Activated naive CD8-positive, alpha-beta T cell treated with anti-CD3 and anti-CD28 coated beads, Interleukin-2, amount 10 ng/mL, durations not matched to agents 7 days and 5 days (primary cell): ENCODE data around the gene CALM1. TPM values are rescaled to one million over a fixed set of nuclear protein-coding genes. Genes with fewer than 3 reads are reported as not detected.

Experiments
- ATAC-seq: fragments of 150-1000 bp; cut with Tn5 transposase; one replicate; pipeline ENCODE4 v1.10.0; 2021; ENCODE audit warnings: low read depth, moderate library complexity
- POLR2A ChIA-PET: fragments of 350-600 bp; sonication (Branson Sonifier 250); formaldehyde crosslinking; loops from one replicate; lab custom pipeline; 2021; ENCODE audit warnings: antibody characterized with exemption; lab: Charles Lee
- DNase-seq: peaks from one replicate; pipeline ENCODE4 v3.0.0; 2021
- H3K27ac Mint-ChIP-seq: one replicate; pipeline ENCODE4 v1.8.0; 2022; ENCODE audit warnings: mild to moderate bottlenecking, mixed read lengths
- H3K27me3 Mint-ChIP-seq: one replicate; pipeline ENCODE4 v1.8.0; 2022; ENCODE audit warnings: mild to moderate bottlenecking, moderate library complexity, mixed read lengths
- H3K36me3 Mint-ChIP-seq: one replicate; pipeline ENCODE4 v1.8.0; 2021; ENCODE audit warnings: mild to moderate bottlenecking, mixed read lengths
- H3K4me1 Mint-ChIP-seq: one replicate; pipeline ENCODE4 v1.8.0; 2021; ENCODE audit warnings: mixed read lengths
- H3K4me3 Mint-ChIP-seq: one replicate; pipeline ENCODE4 v1.8.0; 2022; ENCODE audit warnings: mild to moderate bottlenecking, moderate library complexity, mixed read lengths
- H3K9me3 Mint-ChIP-seq: one replicate; pipeline ENCODE4 v1.8.0; 2021; ENCODE audit warnings: mixed read lengths
- total RNA-seq, 2 experiments: library from RNA; stranded (reverse); gene quantifications; one replicate each; pipeline ENCODE4 v1.2.3, GENCODE V29; 2021

CALM1 gene
- total RNA-seq, 2 experiments from 2014 or later = 682 to 687 TPM

- Mint-ChIP-seq H3K27me3 (no peaks in the 10 kb centered on the region), H3K9me3 (no peaks in the 10 kb centered on the region), H3K27ac (no peak overlapping the region), H3K4me1 (no peaks in the 10 kb centered on the region), H3K4me3 (no peak overlapping the region), H3K36me3 (no peaks in the 10 kb centered on the region)
- ATAC-seq (no peak), DNase-seq (no peak)
- POLR2A ChIA-PET = no interaction called here
These were observed 28.0 kb downstream of the CALM1 start for GRCh38 chr14:90424686-90425372.

- Mint-ChIP-seq H3K27ac (no peak overlapping the region), H3K4me3 (no peak overlapping the region), H3K4me1 (no peaks in the 10 kb centered on the region), H3K36me3 (no peaks in the 10 kb centered on the region), H3K9me3 (no peaks in the 10 kb centered on the region), H3K27me3 (no peaks in the 10 kb centered on the region)
- no peak for DNase-seq
- no peak for ATAC-seq
- POLR2A ChIA-PET = no interaction called here
These were observed 28.6 kb downstream of the CALM1 start for GRCh38 chr14:90425373-90425879.

- no peak for DNase-seq
- POLR2A ChIA-PET = no interaction called here
- no peaks in the 10 kb centered on the region for H3K9me3 Mint-ChIP-seq
- no peak for ATAC-seq
- H3K4me3 Mint-ChIP-seq = no peak overlapping the region
- H3K4me1 Mint-ChIP-seq = no peaks in the 10 kb centered on the region
- no peak overlapping the region for H3K27ac Mint-ChIP-seq
- no peaks in the 10 kb centered on the region for H3K27me3 Mint-ChIP-seq
- H3K36me3 Mint-ChIP-seq = no peaks in the 10 kb centered on the region
These were observed 29.3 kb downstream of the CALM1 start for GRCh38 chr14:90426031-90426540.

- DNase-seq (no peak), ATAC-seq (no peak)
- Mint-ChIP-seq H3K4me3 (no peak overlapping the region), H3K27ac (no peak overlapping the region), H3K36me3 (no peaks in the 10 kb centered on the region), H3K4me1 (no peaks in the 10 kb centered on the region), H3K27me3 (no peaks in the 10 kb centered on the region), H3K9me3 (no peaks in the 10 kb centered on the region)
- POLR2A ChIA-PET = no interaction called here
These were observed 29.8 kb downstream of the CALM1 start for GRCh38 chr14:90426663-90427062.

GRCh38 chr14:90427848-90428426, 31.1 kb downstream of the CALM1 start:
- H3K4me3 Mint-ChIP-seq = no peak overlapping the region
- POLR2A ChIA-PET = no interaction called here
- H3K9me3 Mint-ChIP-seq = no peaks in the 10 kb centered on the region
- ATAC-seq (no peak), DNase-seq (no peak)
- H3K27me3 Mint-ChIP-seq = no peaks in the 10 kb centered on the region
- H3K4me1 Mint-ChIP-seq = no peaks in the 10 kb centered on the region
- no peak overlapping the region for H3K27ac Mint-ChIP-seq
- no peaks in the 10 kb centered on the region for H3K36me3 Mint-ChIP-seq

- Mint-ChIP-seq H3K4me3 (no peak overlapping the region), H3K27me3 (no peaks in the 10 kb centered on the region), H3K27ac (no peak overlapping the region), H3K36me3 (no peaks in the 10 kb centered on the region), H3K4me1 (no peaks in the 10 kb centered on the region), H3K9me3 (no peaks in the 10 kb centered on the region)
- POLR2A ChIA-PET = no interaction called here
- no peak for ATAC-seq
- no peak for DNase-seq
These were observed 31.8 kb downstream of the CALM1 start for GRCh38 chr14:90428676-90429075.

- Mint-ChIP-seq H3K27ac (no peak overlapping the region), H3K4me3 (no peak overlapping the region), H3K36me3 (no peaks in the 10 kb centered on the region), H3K9me3 (no peaks in the 10 kb centered on the region), H3K4me1 (no peaks in the 10 kb centered on the region), H3K27me3 (no peaks in the 10 kb centered on the region)
- ATAC-seq = no peak
- POLR2A ChIA-PET = no interaction called here
- no peak for DNase-seq
These were observed 32.4 kb downstream of the CALM1 start for GRCh38 chr14:90429236-90429635.

- H3K9me3 Mint-ChIP-seq = no peaks in the 10 kb centered on the region
These were observed 32.9 kb downstream of the CALM1 start for GRCh38 chr14:90429754-90430153.

GRCh38 chr14:90434370-90435020, 37.7 kb downstream of the CALM1 start:
- POLR2A ChIA-PET = interaction anchor here (0.6 kb wide), 1 partner anchor 59 kb away, joined by 5 read pairs; no protein-coding TSS in a partner anchor
- H3K27me3 Mint-ChIP-seq = peaks cover 3% of the 10 kb centered on the region
- DNase-seq = no peak
- ATAC-seq = no peak
- H3K4me1 Mint-ChIP-seq = no peaks in the 10 kb centered on the region
- H3K4me3 Mint-ChIP-seq = no peak overlapping the region
- H3K36me3 Mint-ChIP-seq = no peaks in the 10 kb centered on the region
- no peak overlapping the region for H3K27ac Mint-ChIP-seq
- H3K9me3 Mint-ChIP-seq = no peaks in the 10 kb centered on the region

More at GRCh38 chr14:90429754-90430153, 32.9 kb downstream of the CALM1 start:
- POLR2A ChIA-PET = no interaction called here
- ATAC-seq (no peak), DNase-seq (no peak)
- no peaks in the 10 kb centered on the region for H3K27me3 Mint-ChIP-seq
- H3K4me1 Mint-ChIP-seq = no peaks in the 10 kb centered on the region
- no peak overlapping the region for H3K4me3 Mint-ChIP-seq
- no peaks in the 10 kb centered on the region for H3K36me3 Mint-ChIP-seq
- no peak overlapping the region for H3K27ac Mint-ChIP-seq

GRCh38 chr14:90438841-90439240, 42.0 kb downstream of the CALM1 start:
- DNase-seq (no peak), ATAC-seq (no peak)
- Mint-ChIP-seq H3K27me3 (peaks cover 7% of the 10 kb centered on the region), H3K4me1 (peaks cover 2% of the 10 kb centered on the region), H3K27ac (no peak overlapping the region), H3K4me3 (no peak overlapping the region), H3K9me3 (no peaks in the 10 kb centered on the region), H3K36me3 (no peaks in the 10 kb centered on the region)
- POLR2A ChIA-PET = no interaction called here

- Mint-ChIP-seq H3K27ac (no peak overlapping the region), H3K36me3 (no peaks in the 10 kb centered on the region), H3K4me3 (no peak overlapping the region), H3K27me3 (peaks cover 6% of the 10 kb centered on the region), H3K4me1 (peaks cover 4% of the 10 kb centered on the region), H3K9me3 (no peaks in the 10 kb centered on the region)
- DNase-seq (no peak), ATAC-seq (no peak)
- POLR2A ChIA-PET = no interaction called here
These were observed 43.2 kb downstream of the CALM1 start for GRCh38 chr14:90440021-90440451.

GRCh38 chr14:90440592-90440991, 43.8 kb downstream of the CALM1 start:
- POLR2A ChIA-PET = no interaction called here
- no peak for DNase-seq
- no peaks in the 10 kb centered on the region for H3K9me3 Mint-ChIP-seq

GRCh38 chr14:90442388-90442787, 45.6 kb downstream of the CALM1 start:
- POLR2A ChIA-PET = no interaction called here
- Mint-ChIP-seq H3K27ac (no peak overlapping the region), H3K4me1 (peaks cover 4% of the 10 kb centered on the region), H3K27me3 (peaks cover 11% of the 10 kb centered on the region), H3K9me3 (no peaks in the 10 kb centered on the region), H3K36me3 (no peaks in the 10 kb centered on the region), H3K4me3 (no peak overlapping the region)
- no peak for ATAC-seq
- no peak for DNase-seq

More at GRCh38 chr14:90440592-90440991, 43.8 kb downstream of the CALM1 start:
- H3K27me3 Mint-ChIP-seq = peaks cover 3% of the 10 kb centered on the region
- no peak for ATAC-seq
- H3K36me3 Mint-ChIP-seq = no peaks in the 10 kb centered on the region
- peaks cover 4% of the 10 kb centered on the region for H3K4me1 Mint-ChIP-seq
- H3K4me3 Mint-ChIP-seq = no peak overlapping the region
- no peak overlapping the region for H3K27ac Mint-ChIP-seq
